Neural cell (in vitro differentiated cells): ENCODE measurements around the gene DAPK2. TPM values are rescaled to one million over a fixed set of nuclear protein-coding genes. Genes with fewer than 3 reads are reported as not detected.
A peak's percentile ranks its signal among the peaks of the same experiment; 100 is the strongest.

ENCODE experiments used
- H2AFZ ChIP-seq: fragments of 200-600, 300-800 bp; sonication (generic), shearing (Covaris generic); 2 replicates; pipeline ENCODE4 v1.6.0; 2014; ENCODE audit warnings: low read depth, mild to moderate bottlenecking, antibody characterized with exemption, low read length, moderate library complexity
- H3F3A ChIP-seq: fragments of 200-600 bp; shearing (Covaris generic); 2 replicates; pipeline ENCODE4 v1.6.1; 2016; ENCODE audit warnings: mild to moderate bottlenecking, moderate library complexity, mixed read lengths, antibody characterized with exemption, low read length; ENCODE audit not compliant: insufficient read depth, poor library complexity, severe bottlenecking
- H3K27ac ChIP-seq: fragments of 200-600, 300-800 bp; sonication (generic), shearing (Covaris generic); 2 replicates; pipeline ENCODE4 v1.5.1; 2014; ENCODE audit warnings: mild to moderate bottlenecking, low read length, moderate library complexity
- H3K27me3 ChIP-seq: fragments of 300-800, 200-600 bp; sonication (generic), shearing (Covaris generic); 2 replicates; pipeline ENCODE4 v1.6.0; 2014; ENCODE audit warnings: mild to moderate bottlenecking, low read depth, low read length, moderate library complexity; ENCODE audit not compliant: insufficient read depth
- H3K36me3 ChIP-seq: fragments of 300-800, 200-600 bp; sonication (generic), shearing (Covaris generic); 2 replicates; pipeline ENCODE4 v1.5.1; 2014; ENCODE audit warnings: mild to moderate bottlenecking, antibody characterized with exemption, low read length, moderate library complexity; ENCODE audit not compliant: insufficient read depth
- H3K4me2 ChIP-seq: fragments of 300-800, 200-600 bp; sonication (generic), shearing (Covaris generic); 2 replicates; pipeline ENCODE4 v1.6.0; 2014; ENCODE audit warnings: mild to moderate bottlenecking, low read length
- H3K4me3 ChIP-seq: fragments of 300-800, 200-600 bp; sonication (generic), shearing (Covaris generic); 2 replicates; pipeline ENCODE4 v1.5.1; 2014; ENCODE audit warnings: mild to moderate bottlenecking, low read length, moderate library complexity
- H3K79me2 ChIP-seq: fragments of 200-600 bp; shearing (Covaris generic); replicated peaks from 2 replicates; pipeline ENCODE4 v1.6.0; 2014; ENCODE audit warnings: mild to moderate bottlenecking, low read length, moderate library complexity; ENCODE audit not compliant: insufficient read depth
- H3K9ac ChIP-seq: fragments of 300-800, 200-600 bp; sonication (generic), shearing (Covaris generic); 2 replicates; pipeline ENCODE4 v1.6.1; 2016; ENCODE audit warnings: mild to moderate bottlenecking, low read length, mixed read lengths
- H3K9me2 ChIP-seq: fragments of 200-600 bp; shearing (Covaris generic); 2 replicates; pipeline ENCODE4 v1.6.1; 2016; ENCODE audit warnings: mild to moderate bottlenecking, low read length, mixed read lengths; ENCODE audit not compliant: insufficient read depth
- H3K9me3 ChIP-seq: fragments of 200-600, 300-800 bp; sonication (generic), shearing (Covaris generic); 2 replicates; pipeline ENCODE4 v1.6.1; 2016; ENCODE audit warnings: mild to moderate bottlenecking, mixed run types, low read length, moderate library complexity, mixed read lengths
- H4K20me1 ChIP-seq: fragments of 200-600 bp; shearing (Covaris generic); 2 replicates; pipeline ENCODE4 v1.6.1; 2016; ENCODE audit warnings: mild to moderate bottlenecking, mixed run types; ENCODE audit not compliant: insufficient read depth
- EP300 ChIP-seq: fragments of 450-650 bp; conservative IDR thresholded peaks from 2 replicates; pipeline ENCODE4 v1.6.1; 2014; ENCODE audit warnings: antibody characterized with exemption, mild to moderate bottlenecking, moderate library complexity; ENCODE audit not compliant: poor library complexity, severe bottlenecking
- EZH2 ChIP-seq: fragments of 200-600, 300-800 bp; shearing (Covaris generic), sonication (generic); IDR thresholded peaks from 2 replicates; pipeline ENCODE4 v1.6.1; 2014; ENCODE audit warnings: antibody characterized with exemption, low read length, borderline replicate concordance, mild to moderate bottlenecking; ENCODE audit not compliant: insufficient read depth, poor library complexity, severe bottlenecking
- MXI1 ChIP-seq: fragments of 450-650 bp; conservative IDR thresholded peaks from 2 replicates; pipeline ENCODE4 v1.6.1; 2014; ENCODE audit warnings: antibody characterized with exemption, mild to moderate bottlenecking; ENCODE audit not compliant: poor library complexity, severe bottlenecking
- POLR2AphosphoS5 ChIP-seq: IDR thresholded peaks from 2 replicates; pipeline ENCODE4 v1.6.1; 2012
- RAD21 ChIP-seq: fragments of 450-650 bp; conservative IDR thresholded peaks from 2 replicates; pipeline ENCODE4 v1.6.1; 2014; ENCODE audit warnings: antibody characterized with exemption, mild to moderate bottlenecking, moderate library complexity
- SMC3 ChIP-seq: fragments of 450-650 bp; conservative IDR thresholded peaks from 2 replicates; pipeline ENCODE4 v1.6.1; 2014; ENCODE audit warnings: antibody characterized with exemption, mild to moderate bottlenecking, moderate library complexity; ENCODE audit not compliant: poor library complexity
- TAF1 ChIP-seq: IDR thresholded peaks from 2 replicates; pipeline ENCODE4 v1.6.1; 2012; ENCODE audit warnings: low read depth
- polyA plus RNA-seq: library from polyadenylated mRNA; depleted of rRNA; stranded (reverse); fragments of >200 nt; gene quantifications from 2 replicates; pipeline ENCODE4 v1.2.3, GENCODE V29; 2014
- TF ChIP-seq, protein P1 (sequence below): fragments of 450-650 bp; IDR thresholded peaks from 2 replicates; pipeline ENCODE4 v1.5.1; 2014; ENCODE audit warnings: antibody characterized with exemption, mild to moderate bottlenecking, moderate library complexity; ENCODE audit not compliant: poor library complexity, severe bottlenecking
- TF ChIP-seq, protein P2 (sequence below): IDR thresholded peaks from 2 replicates; pipeline ENCODE4 v1.6.1; 2012; ENCODE audit warnings: borderline replicate concordance

The DAPK2 gene
- polyA plus RNA-seq, 1 donor from 2014 or later = 0.78 TPM

DNA sequence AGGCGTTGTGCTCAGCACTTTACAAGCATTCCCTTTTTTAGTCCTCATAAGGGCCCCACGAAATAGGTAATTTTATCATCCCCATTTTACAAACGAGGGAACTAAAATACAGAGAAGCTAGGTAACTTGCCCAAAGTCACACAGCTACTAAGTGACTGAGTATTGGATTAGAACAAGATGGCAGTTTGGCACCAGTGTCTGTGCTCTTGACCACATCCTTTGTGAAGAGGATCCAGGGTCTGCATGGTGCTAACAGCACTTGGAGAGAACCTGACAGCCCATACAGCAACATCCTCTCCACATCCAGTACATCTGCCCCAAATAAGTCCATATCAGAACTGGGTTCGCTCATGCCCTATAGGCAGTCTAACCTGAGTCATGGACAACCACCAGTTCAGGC is 21.8 kb upstream of the DAPK2 start:
- Histone ChIP-seq H3K79me2 (no peaks in the 10 kb centered on the region), H3K27ac (no peak overlapping the region), H3K4me3 (no peak overlapping the region), H3K9me2 (no peaks in the 10 kb centered on the region), H3F3A (no peaks in the 10 kb centered on the region), H3K36me3 (no peaks in the 10 kb centered on the region), H4K20me1 (no peaks in the 10 kb centered on the region), H3K27me3 (no peaks in the 10 kb centered on the region), H3K9me3 (no peaks in the 10 kb centered on the region), H2AFZ (no peak overlapping the region), H3K4me2 (no peak overlapping the region), H3K9ac (no peak overlapping the region)
- TF ChIP-seq SMC3 = no peak
- TF ChIP-seq, protein P1, sequence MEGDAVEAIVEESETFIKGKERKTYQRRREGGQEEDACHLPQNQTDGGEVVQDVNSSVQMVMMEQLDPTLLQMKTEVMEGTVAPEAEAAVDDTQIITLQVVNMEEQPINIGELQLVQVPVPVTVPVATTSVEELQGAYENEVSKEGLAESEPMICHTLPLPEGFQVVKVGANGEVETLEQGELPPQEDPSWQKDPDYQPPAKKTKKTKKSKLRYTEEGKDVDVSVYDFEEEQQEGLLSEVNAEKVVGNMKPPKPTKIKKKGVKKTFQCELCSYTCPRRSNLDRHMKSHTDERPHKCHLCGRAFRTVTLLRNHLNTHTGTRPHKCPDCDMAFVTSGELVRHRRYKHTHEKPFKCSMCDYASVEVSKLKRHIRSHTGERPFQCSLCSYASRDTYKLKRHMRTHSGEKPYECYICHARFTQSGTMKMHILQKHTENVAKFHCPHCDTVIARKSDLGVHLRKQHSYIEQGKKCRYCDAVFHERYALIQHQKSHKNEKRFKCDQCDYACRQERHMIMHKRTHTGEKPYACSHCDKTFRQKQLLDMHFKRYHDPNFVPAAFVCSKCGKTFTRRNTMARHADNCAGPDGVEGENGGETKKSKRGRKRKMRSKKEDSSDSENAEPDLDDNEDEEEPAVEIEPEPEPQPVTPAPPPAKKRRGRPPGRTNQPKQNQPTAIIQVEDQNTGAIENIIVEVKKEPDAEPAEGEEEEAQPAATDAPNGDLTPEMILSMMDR = no peak
- no peak for TF ChIP-seq POLR2AphosphoS5
- no peak for TF ChIP-seq RAD21
- TF ChIP-seq, protein P2, sequence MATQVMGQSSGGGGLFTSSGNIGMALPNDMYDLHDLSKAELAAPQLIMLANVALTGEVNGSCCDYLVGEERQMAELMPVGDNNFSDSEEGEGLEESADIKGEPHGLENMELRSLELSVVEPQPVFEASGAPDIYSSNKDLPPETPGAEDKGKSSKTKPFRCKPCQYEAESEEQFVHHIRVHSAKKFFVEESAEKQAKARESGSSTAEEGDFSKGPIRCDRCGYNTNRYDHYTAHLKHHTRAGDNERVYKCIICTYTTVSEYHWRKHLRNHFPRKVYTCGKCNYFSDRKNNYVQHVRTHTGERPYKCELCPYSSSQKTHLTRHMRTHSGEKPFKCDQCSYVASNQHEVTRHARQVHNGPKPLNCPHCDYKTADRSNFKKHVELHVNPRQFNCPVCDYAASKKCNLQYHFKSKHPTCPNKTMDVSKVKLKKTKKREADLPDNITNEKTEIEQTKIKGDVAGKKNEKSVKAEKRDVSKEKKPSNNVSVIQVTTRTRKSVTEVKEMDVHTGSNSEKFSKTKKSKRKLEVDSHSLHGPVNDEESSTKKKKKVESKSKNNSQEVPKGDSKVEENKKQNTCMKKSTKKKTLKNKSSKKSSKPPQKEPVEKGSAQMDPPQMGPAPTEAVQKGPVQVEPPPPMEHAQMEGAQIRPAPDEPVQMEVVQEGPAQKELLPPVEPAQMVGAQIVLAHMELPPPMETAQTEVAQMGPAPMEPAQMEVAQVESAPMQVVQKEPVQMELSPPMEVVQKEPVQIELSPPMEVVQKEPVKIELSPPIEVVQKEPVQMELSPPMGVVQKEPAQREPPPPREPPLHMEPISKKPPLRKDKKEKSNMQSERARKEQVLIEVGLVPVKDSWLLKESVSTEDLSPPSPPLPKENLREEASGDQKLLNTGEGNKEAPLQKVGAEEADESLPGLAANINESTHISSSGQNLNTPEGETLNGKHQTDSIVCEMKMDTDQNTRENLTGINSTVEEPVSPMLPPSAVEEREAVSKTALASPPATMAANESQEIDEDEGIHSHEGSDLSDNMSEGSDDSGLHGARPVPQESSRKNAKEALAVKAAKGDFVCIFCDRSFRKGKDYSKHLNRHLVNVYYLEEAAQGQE = no peak

- TF ChIP-seq RAD21 = peak; percentile 96
- TF ChIP-seq TAF1 = no peak
- TF ChIP-seq, protein P1 = peak; percentile 93
- no peak for TF ChIP-seq POLR2AphosphoS5
- TF ChIP-seq MXI1 = peak; percentile 11
- TF ChIP-seq, protein P2 = no peak
- TF ChIP-seq EP300 = no peak
- peak; percentile 96 for TF ChIP-seq SMC3
- no peak for TF ChIP-seq EZH2
- Histone ChIP-seq H4K20me1 (no peaks in the 10 kb centered on the region), H2AFZ (no peak overlapping the region), H3K27ac (no peak overlapping the region), H3F3A (no peaks in the 10 kb centered on the region), H3K4me2 (no peak overlapping the region), H3K36me3 (no peaks in the 10 kb centered on the region), H3K4me3 (no peak overlapping the region), H3K27me3 (no peaks in the 10 kb centered on the region), H3K9me2 (no peaks in the 10 kb centered on the region), H3K79me2 (no peaks in the 10 kb centered on the region), H3K9ac (no peak overlapping the region), H3K9me3 (no peaks in the 10 kb centered on the region)
Observed at GRCh38 chr15:64067564-64068030, 21.3 kb upstream of the DAPK2 start.
